Kidney epithelial cell (primary cell): ENCODE measurements around the gene KRTAP12-3. TPM values are rescaled to one million over a fixed set of nuclear protein-coding genes. Genes with fewer than 3 reads are reported as not detected.

Source experiments
- DNase-seq: peaks from one replicate; pipeline ENCODE4 v3.0.0-alpha.2; 2010; ENCODE audit warnings: low read depth
- H3K27me3 ChIP-seq: 2 replicates; pipeline ENCODE4 v1.6.0; 2011; ENCODE audit warnings: low read length; ENCODE audit not compliant: control insufficient read depth, insufficient read depth
- H3K36me3 ChIP-seq: 2 replicates; pipeline ENCODE4 v1.5.1; 2011; ENCODE audit warnings: low read length; ENCODE audit not compliant: control insufficient read depth, insufficient read depth
- H3K4me3 ChIP-seq: 2 replicates; pipeline ENCODE4 v1.5.1; 2011; ENCODE audit warnings: low read depth, mild to moderate bottlenecking, control low read depth, low read length
- CTCF ChIP-seq: IDR thresholded peaks from 2 replicates; pipeline ENCODE4 v1.5.1; 2011; ENCODE audit warnings: mild to moderate bottlenecking, moderate library complexity, low read length, control low read depth, inconsistent platforms; ENCODE audit not compliant: insufficient read depth, poor library complexity, severe bottlenecking
- total RNA-seq: library from RNA; depleted of rRNA; stranded (reverse); fragments of >200 nt; gene quantifications from 2 replicates; pipeline ENCODE4 v1.2.3, GENCODE V29; 2015

The KRTAP12-3 gene
- total RNA-seq, 1 donor from 2014 or later: not detected

- H3K36me3 ChIP-seq: no peaks in the 10 kb centered on the region
- H3K27me3 ChIP-seq: no peaks in the 10 kb centered on the region
- no peak for TF ChIP-seq CTCF
- no peak overlapping the region for H3K4me3 ChIP-seq
- no peak for DNase-seq
Measured at GRCh38 chr21:44664691-44665090, 7.0 kb downstream of the KRTAP12-3 start.

- Histone ChIP-seq H3K36me3 (no peaks in the 10 kb centered on the region), H3K4me3 (no peak within 1 kb of the TSS), H3K27me3 (no peaks in the 10 kb centered on the region)
- TF ChIP-seq CTCF: no peak
- DNase-seq: no peak
Measured at GRCh38 chr21:44666401-44667320, 8.9 kb downstream of the KRTAP12-3 start, which contains the start of gene KRTAP12-2. TSS of gene KRTAP12-2 (minus strand) at chr21:44666927. CDS start at chr21:44666886, 41 bp downstream.

- Histone ChIP-seq H3K27me3 (no peaks in the 10 kb centered on the region), H3K4me3 (no peak overlapping the region), H3K36me3 (no peaks in the 10 kb centered on the region)
- DNase-seq: no peak
- TF ChIP-seq CTCF: no peak
Measured at GRCh38 chr21:44667612-44668011, 9.9 kb downstream of the KRTAP12-3 start.

- H3K27me3 ChIP-seq: no peaks in the 10 kb centered on the region
- no peak overlapping the region for H3K4me3 ChIP-seq
- H3K36me3 ChIP-seq: no peaks in the 10 kb centered on the region
- no peak for TF ChIP-seq CTCF
- DNase-seq: no peak
Measured at GRCh38 chr21:44670642-44671432, 13.1 kb downstream of the KRTAP12-3 start.

- H3K27me3 ChIP-seq: no peaks in the 10 kb centered on the region
- no peaks in the 10 kb centered on the region for H3K36me3 ChIP-seq
- DNase-seq: no peak
- TF ChIP-seq CTCF: no peak
- H3K4me3 ChIP-seq: no peak overlapping the region
Measured at GRCh38 chr21:44671911-44672310, 14.2 kb downstream of the KRTAP12-3 start.
